Transverse colon (tissue), 4 donors: ENCODE measurements around the gene XRCC5. TPM values are rescaled to one million over a fixed set of nuclear protein-coding genes. Genes with fewer than 3 reads are reported as not detected.

ENCODE experiments used
- DNase-seq: peaks from one replicate; pipeline ENCODE4 v3.0.0-alpha.2; 2019
- H3K27ac ChIP-seq, 4 donors: fragments of 200-600 bp; sonication (generic); 2 replicates each; pipeline ENCODE4 v1.5.1; 2016 to 2018; ENCODE audit warnings: inconsistent platforms in 4 of 4
- H3K27me3 ChIP-seq: fragments of 200-600 bp; sonication (generic); 2 replicates; pipeline ENCODE4 v1.5.1; 2017; ENCODE audit warnings: inconsistent platforms
- H3K36me3 ChIP-seq, 4 donors: fragments of 200-600 bp; sonication (generic); 2 replicates each; pipeline ENCODE4 v1.5.1; 2017 to 2019; ENCODE audit warnings: inconsistent platforms in 4 of 4
- H3K4me1 ChIP-seq, 4 donors: fragments of 200-600 bp; sonication (generic); 2 replicates each; pipeline ENCODE4 v1.5.1; 2017 to 2020; ENCODE audit warnings: inconsistent platforms in 4 of 4
- H3K4me3 ChIP-seq, 4 donors: fragments of 200-600 bp; sonication (generic); 1 replicate in 1 of 4; 2 replicates in 3 of 4; pipeline versions ENCODE4 v1.5.1 to v1.6.1; 2017 to 2019; ENCODE audit warnings: inconsistent platforms in 4 of 4
- H3K9me3 ChIP-seq, 2 donors: fragments of 200-600 bp; sonication (generic); 2 replicates each; pipeline ENCODE4 v1.5.1; 2017 to 2019; ENCODE audit warnings: inconsistent platforms in 2 of 2
- EP300 ChIP-seq: sonication (generic); formaldehyde crosslinking; IDR thresholded peaks from one replicate; pipeline ENCODE4 v1.6.1; 2017; ENCODE audit warnings: antibody characterized with exemption, low read depth
- POLR2A ChIP-seq: fragments of 450-650 bp; IDR thresholded peaks from one replicate; pipeline ENCODE4 v1.6.1; 2016; ENCODE audit warnings: antibody characterized with exemption, mild to moderate bottlenecking, moderate library complexity
- POLR2AphosphoS5 ChIP-seq, 3 donors: sonication (generic); formaldehyde crosslinking; IDR thresholded peaks; one replicate each; pipeline ENCODE4 v1.6.1; 2016; ENCODE audit warnings: antibody characterized with exemption in 3 of 3
- WGBS, 2 donors: methylation state at CpG; one replicate each; pipeline ENCODE4 v1.1.5; 2018; ENCODE audit warnings: low coverage in 1 of 2; 5-methylcytosine and 5-hydroxymethylcytosine counted together
- in situ Hi-C, 4 donors: fragments of 200-750 bp; cut with MboI; loops; one replicate each; pipeline versions ENCODE4 v1.15.0 to v1.15.1; 2017; ENCODE audit warnings: low sequenced_read_pairs in 3 of 4, low pct_ligation_motif_present in 1 of 4, low pct_unique_long_range_greater_than_20kb in 1 of 4
- intact Hi-C: fragments of 100-400 bp; cut with DNase I; formaldehyde crosslinking; loops from one replicate; pipeline ENCODE4 v1.15.1; 2023; ENCODE audit warnings: low total_unique reads
- total RNA-seq, 4 donors: library from RNA; depleted of rRNA; stranded (reverse); fragments of >200 nt; gene quantifications; one replicate each; pipeline ENCODE4 v1.1.0, GENCODE V29; 2016
- TF ChIP-seq, protein P1 (sequence below), 5 experiments: fragments of 200-600 bp in 3 of 5; fragments of 450-650 bp in 2 of 5; sonication (generic) in 3 of 5; IDR thresholded peaks; 1 replicate in 2 of 5; 2 replicates in 3 of 5; pipeline ENCODE4 v1.5.1; 2016 to 2017; ENCODE audit warnings: antibody characterized with exemption in 5 of 5, inconsistent platforms in 3 of 5, mild to moderate bottlenecking in 2 of 5, moderate library complexity in 1 of 5

The XRCC5 gene
- total RNA-seq, 4 donors from 2014 or later: 75.6 to 120 (median 101) TPM

DNA sequence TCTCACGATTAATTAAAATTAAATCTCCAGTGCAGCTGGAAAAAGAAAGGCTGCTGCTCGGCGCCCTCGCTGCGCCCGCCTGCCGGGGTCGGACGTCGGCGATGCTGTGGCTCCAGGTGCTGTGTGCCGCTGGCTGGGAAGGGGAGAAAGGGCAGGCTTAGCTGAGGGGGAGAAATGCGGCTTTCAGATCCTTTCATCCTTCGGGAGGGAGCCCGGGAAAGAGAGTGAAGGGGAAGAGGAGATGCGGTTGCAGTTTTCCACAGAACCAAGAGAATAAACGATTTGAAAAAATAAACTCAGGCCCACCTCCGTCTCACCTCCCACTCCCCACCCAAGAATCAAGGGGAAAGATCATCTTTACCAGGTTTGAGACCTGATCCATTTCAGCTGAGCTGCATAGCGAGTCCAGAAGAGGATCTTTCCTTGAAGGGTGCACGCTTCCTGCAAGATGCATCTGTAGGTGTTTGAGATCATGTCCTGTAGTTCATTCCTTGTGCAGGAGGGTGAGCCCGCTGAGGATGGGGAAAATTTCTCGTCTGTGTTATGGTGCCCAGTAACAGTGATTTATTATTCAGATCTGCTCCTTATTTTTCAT is 26.9 kb upstream of the XRCC5 start:
- Histone ChIP-seq H3K9me3 (no peaks in the 10 kb centered on the region), H3K36me3 (no peaks in the 10 kb centered on the region), H3K27ac (peak overlapping the region; percentile 55 to 71 (median 70)), H3K4me3 (peak overlapping the region; percentile 57 to 91 (median 62)), H3K27me3 (no peaks in the 10 kb centered on the region), H3K4me1 (peaks cover 3 to 27% (median 9%) of the 10 kb centered on the region in 4 donors)
- TF ChIP-seq, protein P1, sequence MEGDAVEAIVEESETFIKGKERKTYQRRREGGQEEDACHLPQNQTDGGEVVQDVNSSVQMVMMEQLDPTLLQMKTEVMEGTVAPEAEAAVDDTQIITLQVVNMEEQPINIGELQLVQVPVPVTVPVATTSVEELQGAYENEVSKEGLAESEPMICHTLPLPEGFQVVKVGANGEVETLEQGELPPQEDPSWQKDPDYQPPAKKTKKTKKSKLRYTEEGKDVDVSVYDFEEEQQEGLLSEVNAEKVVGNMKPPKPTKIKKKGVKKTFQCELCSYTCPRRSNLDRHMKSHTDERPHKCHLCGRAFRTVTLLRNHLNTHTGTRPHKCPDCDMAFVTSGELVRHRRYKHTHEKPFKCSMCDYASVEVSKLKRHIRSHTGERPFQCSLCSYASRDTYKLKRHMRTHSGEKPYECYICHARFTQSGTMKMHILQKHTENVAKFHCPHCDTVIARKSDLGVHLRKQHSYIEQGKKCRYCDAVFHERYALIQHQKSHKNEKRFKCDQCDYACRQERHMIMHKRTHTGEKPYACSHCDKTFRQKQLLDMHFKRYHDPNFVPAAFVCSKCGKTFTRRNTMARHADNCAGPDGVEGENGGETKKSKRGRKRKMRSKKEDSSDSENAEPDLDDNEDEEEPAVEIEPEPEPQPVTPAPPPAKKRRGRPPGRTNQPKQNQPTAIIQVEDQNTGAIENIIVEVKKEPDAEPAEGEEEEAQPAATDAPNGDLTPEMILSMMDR (IDR thresholded peaks at IDR 0.05): no peak
- TF ChIP-seq POLR2A (no peak), POLR2AphosphoS5 (IDR thresholded peaks at IDR 0.05) (no peak), EP300 (no peak)
- in situ Hi-C loops (no loop called here), intact Hi-C loops (no loop called here)
- WGBS, 2 donors: 15 to 16% methylated on average over 5 to 22 of the region's 22 CpGs
- DNase-seq: no peak

DNA sequence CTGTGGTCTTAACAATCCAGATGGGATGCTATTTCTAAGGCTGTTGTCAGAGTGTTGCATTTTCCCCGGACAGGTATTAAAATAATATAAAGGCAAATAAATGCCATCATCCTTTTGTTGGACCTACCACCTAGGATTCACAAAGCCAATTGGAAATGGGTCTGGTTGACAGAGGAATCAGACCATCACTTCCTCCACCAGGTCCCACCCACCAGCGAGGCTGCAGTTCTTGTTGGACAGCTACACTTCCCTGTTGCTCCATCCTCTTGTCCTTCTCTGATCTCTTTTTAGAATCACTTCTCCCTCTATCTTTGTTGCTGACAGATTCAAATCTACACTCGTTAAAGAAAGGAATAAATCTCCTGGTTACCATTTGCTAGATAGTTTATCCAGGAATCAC is 26.3 kb upstream of the XRCC5 start:
- no peak overlapping the region for H3K4me3 ChIP-seq
- peak; percentile 14 for DNase-seq
- H3K27me3 ChIP-seq: no peaks in the 10 kb centered on the region
- WGBS, 2 donors: 76 to 77% methylated on average over 3 of the region's 3 CpGs
- TF ChIP-seq POLR2A (no peak), EP300 (no peak), POLR2AphosphoS5 (IDR thresholded peaks at IDR 0.05) (no peak)
- TF ChIP-seq, protein P1 (IDR thresholded peaks at IDR 0.05): no peak
- intact Hi-C loops (no loop called here), in situ Hi-C loops (no loop called here)
- H3K36me3 ChIP-seq: no peaks in the 10 kb centered on the region
- no peak overlapping the region for H3K27ac ChIP-seq
- H3K9me3 ChIP-seq: no peaks in the 10 kb centered on the region
- peaks cover 3 to 27% (median 9%) of the 10 kb centered on the region in 4 donors for H3K4me1 ChIP-seq

DNA sequence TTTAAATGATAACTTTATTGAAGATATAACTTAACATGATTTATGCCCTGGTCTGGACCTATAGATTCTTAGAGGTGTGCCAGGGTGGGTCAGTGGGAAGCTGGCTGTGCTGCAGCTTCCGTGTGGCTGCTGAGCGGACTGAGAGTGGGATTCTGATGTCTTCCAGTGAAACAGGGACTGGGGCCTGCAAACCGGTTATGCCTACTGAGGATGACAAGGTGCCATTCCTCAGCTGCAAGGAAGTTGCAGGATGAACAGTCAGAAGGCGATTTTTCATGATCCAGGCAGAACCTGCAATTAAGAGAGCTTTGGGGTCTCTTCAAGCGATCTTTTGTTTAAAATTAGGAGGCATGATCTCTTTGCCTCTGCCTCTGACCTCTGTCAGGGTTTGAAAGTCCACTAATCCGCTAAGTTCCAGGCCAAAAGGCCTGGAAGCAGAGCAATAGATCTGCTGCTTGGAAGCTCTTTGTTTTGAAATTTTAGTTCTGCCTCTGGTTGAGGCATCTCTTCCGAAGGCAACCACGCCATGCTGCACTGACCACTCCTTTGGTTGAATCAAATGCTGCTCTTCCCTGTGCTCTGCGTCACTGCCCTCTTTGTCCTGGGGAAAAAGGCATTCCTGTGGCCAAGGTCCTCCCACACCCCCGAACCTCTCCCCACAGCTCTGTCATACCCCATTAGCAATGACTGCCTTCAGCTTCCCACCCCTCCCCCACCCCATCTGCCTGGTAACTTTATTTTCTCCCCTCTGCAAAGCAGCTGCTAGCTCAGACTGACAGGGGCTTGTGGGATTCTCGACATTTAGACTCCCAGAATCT is 25.5 kb upstream of the XRCC5 start:
- Histone ChIP-seq H3K36me3 (no peaks in the 10 kb centered on the region), H3K4me1 (peaks cover 3 to 25% (median 9%) of the 10 kb centered on the region in 4 donors), H3K4me3 (no peak overlapping the region), H3K9me3 (no peaks in the 10 kb centered on the region), H3K27ac (no peak overlapping the region), H3K27me3 (no peaks in the 10 kb centered on the region)
- in situ Hi-C loops: no loop called here
- TF ChIP-seq, protein P1 (IDR thresholded peaks at IDR 0.05): no peak
- TF ChIP-seq POLR2A (no peak), POLR2AphosphoS5 (IDR thresholded peaks at IDR 0.05) (no peak), EP300 (no peak)
- 73 to 89% methylated on average over 3 to 11 of the region's 11 CpGs for WGBS, 2 donors
- no peak for DNase-seq
- intact Hi-C loops: no loop called here

DNA sequence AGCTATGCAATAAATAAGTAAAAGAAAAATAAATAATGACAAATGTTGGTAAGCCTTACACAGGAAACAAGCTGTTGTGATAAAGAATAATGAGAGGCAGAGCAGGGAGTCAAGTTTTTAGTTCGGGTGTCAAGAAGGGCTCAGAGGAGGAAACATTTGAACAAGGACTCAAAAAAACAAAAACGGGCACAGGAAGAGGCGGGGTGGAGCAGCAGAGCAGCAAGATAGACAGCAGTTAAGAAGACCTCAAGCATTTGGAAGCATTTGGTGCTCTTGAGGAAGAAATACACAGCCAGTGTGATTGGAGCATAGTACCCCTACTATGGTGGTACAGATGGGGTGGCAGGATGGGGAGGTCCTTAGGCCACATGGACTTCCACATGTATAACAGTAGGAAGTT is 24.6 kb upstream of the XRCC5 start:
- no peak for DNase-seq
- no peaks in the 10 kb centered on the region for H3K9me3 ChIP-seq
- no peak overlapping the region for H3K4me3 ChIP-seq
- intact Hi-C loops: no loop called here
- H3K27ac ChIP-seq: no peak overlapping the region
- TF ChIP-seq POLR2AphosphoS5 (IDR thresholded peaks at IDR 0.05) (no peak), EP300 (no peak), POLR2A (no peak)
- TF ChIP-seq, protein P1 (IDR thresholded peaks at IDR 0.05): no peak
- no peaks in the 10 kb centered on the region for H3K36me3 ChIP-seq
- 57 to 67% methylated on average over 3 of the region's 3 CpGs for WGBS, 2 donors
- H3K27me3 ChIP-seq: no peaks in the 10 kb centered on the region
- in situ Hi-C loops: no loop called here
- H3K4me1 ChIP-seq: peaks cover 3 to 20% (median 9%) of the 10 kb centered on the region in 4 donors
